Measurements from ENCODE around the gene SORCS2.

The SORCS2 gene

GRCh38 chr4:7411491-7411890, 219.2 kb downstream of the SORCS2 start:
- in situ Hi-C loops (cut with MboI; ENCODE audit: low sequenced_read_pairs, unreplicated experiment): no loop called here
- DNase-seq (ENCODE audit: low spot score): no peak
- TF ChIP-seq, protein P1, sequence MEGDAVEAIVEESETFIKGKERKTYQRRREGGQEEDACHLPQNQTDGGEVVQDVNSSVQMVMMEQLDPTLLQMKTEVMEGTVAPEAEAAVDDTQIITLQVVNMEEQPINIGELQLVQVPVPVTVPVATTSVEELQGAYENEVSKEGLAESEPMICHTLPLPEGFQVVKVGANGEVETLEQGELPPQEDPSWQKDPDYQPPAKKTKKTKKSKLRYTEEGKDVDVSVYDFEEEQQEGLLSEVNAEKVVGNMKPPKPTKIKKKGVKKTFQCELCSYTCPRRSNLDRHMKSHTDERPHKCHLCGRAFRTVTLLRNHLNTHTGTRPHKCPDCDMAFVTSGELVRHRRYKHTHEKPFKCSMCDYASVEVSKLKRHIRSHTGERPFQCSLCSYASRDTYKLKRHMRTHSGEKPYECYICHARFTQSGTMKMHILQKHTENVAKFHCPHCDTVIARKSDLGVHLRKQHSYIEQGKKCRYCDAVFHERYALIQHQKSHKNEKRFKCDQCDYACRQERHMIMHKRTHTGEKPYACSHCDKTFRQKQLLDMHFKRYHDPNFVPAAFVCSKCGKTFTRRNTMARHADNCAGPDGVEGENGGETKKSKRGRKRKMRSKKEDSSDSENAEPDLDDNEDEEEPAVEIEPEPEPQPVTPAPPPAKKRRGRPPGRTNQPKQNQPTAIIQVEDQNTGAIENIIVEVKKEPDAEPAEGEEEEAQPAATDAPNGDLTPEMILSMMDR (IDR thresholded peaks at IDR 0.05; ENCODE audit: borderline replicate concordance, control extremely low read depth, extremely low read depth, insufficient read depth, missing control alignments): no peak

GRCh38 chr4:7411896-7412553, 219.7 kb downstream of the SORCS2 start:
- in situ Hi-C loops (cut with MboI; ENCODE audit: low sequenced_read_pairs, unreplicated experiment): no loop called here
- TF ChIP-seq, protein P1 (IDR thresholded peaks at IDR 0.05; ENCODE audit: borderline replicate concordance, control extremely low read depth, extremely low read depth, insufficient read depth, missing control alignments): no peak
- DNase-seq (ENCODE audit: low spot score): no peak

DNA sequence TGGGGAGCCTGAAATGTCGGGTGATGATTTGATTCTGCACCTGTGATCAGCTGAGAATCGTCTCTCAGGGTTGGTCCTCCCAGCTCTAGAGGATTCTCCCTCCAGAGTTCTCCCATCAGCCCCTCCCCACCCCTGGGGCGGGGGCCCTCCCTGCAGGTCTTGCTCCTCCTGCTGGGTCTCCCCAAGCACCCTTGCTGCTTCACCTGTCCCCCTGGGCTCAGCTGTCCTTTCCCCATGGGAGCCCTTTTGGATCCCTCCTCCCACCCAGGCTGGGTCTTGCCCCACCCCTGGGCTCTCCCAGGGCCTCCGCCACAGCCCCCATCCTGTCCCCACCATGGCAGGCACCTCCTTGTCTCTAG, 220.2 kb downstream of the SORCS2 start:
- DNase-seq (ENCODE audit: low spot score): no peak
- TF ChIP-seq, protein P1 (IDR thresholded peaks at IDR 0.05; ENCODE audit: borderline replicate concordance, control extremely low read depth, extremely low read depth, insufficient read depth, missing control alignments): no peak
- in situ Hi-C loops (cut with MboI; ENCODE audit: low sequenced_read_pairs, unreplicated experiment): no loop called here

DNA sequence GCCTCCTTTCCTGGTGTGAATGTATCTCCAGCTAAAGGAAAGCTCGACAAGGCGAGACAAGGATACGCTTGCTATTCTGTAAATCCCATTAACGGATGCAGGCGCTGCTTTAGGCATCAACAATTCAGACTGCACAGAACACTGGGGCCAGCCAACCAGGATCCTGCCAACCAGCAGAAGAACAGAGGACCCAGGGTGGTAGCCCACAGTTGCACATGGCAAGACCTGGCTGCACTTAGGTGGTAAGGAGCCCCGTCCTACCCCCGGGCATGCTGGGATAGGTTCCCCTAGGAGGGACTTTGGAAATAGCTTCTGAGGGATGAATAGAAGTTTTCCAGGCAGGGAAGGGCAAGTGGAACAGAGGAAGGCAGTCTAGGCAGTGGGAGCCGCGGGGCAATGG, 221.7 kb downstream of the SORCS2 start:
- TF ChIP-seq, protein P1 (IDR thresholded peaks at IDR 0.05; ENCODE audit: borderline replicate concordance, control extremely low read depth, extremely low read depth, insufficient read depth, missing control alignments): no peak
- in situ Hi-C loops (cut with MboI; ENCODE audit: low sequenced_read_pairs, unreplicated experiment): no loop called here
- no peak for DNase-seq (ENCODE audit: low spot score)

DNA sequence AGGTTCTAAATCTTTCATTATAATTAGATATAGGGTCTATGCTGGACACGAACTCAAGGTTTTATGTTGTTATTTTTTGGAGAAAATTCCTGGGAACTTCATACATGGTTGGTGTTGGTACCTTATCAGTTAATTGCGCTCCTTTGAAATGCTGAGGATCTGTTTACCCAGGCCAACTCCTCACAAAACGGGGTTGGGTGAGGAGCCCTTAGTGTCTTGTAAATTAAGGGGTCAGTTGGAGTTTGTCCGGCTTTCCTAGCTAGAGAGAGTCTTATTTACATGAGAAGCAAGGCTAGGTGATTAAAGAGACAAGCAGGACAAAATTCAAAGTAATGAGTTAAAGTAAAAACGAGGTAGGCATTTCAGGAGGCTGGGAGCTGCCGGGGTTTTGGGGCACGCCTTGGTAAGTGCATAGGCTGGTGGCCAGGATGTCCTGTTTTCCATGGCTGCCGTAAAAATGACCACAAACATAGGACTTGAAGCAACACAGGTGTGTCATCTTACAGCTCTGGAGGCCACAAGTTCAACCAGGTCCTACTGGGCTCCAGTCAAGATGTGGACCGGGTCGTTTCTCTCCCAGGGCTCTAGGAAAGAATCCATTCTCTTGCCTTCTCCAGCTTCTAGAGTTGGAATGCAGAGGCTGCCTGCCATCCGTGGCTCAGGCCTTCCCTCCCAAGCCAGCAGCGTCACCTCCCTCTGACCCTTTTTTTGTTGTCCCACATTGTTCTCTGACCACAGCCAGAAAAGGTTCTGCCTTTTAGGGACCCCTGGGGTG, 222.6 kb downstream of the SORCS2 start:
- TF ChIP-seq, protein P1 (IDR thresholded peaks at IDR 0.05; ENCODE audit: borderline replicate concordance, control extremely low read depth, extremely low read depth, insufficient read depth, missing control alignments): no peak
- no peak for DNase-seq (ENCODE audit: low spot score)
- in situ Hi-C loops (cut with MboI; ENCODE audit: low sequenced_read_pairs, unreplicated experiment): no loop called here

DNA sequence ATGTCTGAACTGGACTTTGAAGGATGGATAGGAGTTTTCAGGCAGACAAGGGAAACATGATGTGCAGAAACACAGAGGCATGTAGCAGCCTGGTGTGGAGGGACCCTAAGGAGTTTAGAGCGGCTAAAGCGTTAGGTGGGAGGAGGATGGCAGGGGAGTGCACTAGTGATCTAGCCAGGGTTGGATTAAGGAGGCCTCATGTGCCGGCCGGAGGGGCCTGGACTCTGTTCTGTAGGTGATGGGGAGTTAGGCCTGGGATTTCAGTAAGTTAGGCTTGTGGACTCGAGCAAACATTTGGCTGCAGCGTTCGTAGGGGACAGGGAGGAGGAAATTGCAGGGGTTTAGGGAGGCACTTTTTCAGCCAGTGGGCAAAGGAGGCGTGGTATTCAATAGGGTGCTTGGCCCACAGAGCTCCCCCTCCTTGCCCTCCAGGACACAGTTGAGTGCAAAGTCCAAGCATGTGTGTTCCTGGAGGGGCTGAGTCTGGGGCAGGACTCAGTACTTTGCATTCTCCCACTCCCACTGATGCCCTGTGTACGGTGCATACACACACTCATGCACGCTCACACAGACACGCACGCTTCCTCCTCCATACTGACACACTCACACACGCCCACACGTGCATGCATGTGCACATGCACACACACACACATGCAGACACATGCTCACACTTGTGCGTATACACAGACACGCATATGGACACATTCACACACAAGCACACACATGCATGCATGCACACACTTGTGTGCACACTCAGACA, 223.8 kb downstream of the SORCS2 start:
- no peak for DNase-seq (ENCODE audit: low spot score)
- in situ Hi-C loops (cut with MboI; ENCODE audit: low sequenced_read_pairs, unreplicated experiment): no loop called here

More for the DNA sequence above, 223.8 kb downstream of the SORCS2 start:
- TF ChIP-seq, protein P1 (IDR thresholded peaks at IDR 0.05; ENCODE audit: borderline replicate concordance, control extremely low read depth, extremely low read depth, insufficient read depth, missing control alignments): no peak

Measured in GM13976 (cell line).